GM19452 (cell line): ENCODE measurements around the gene PPARD.
A peak's percentile ranks its signal among the peaks of the same experiment; 100 is the strongest.

ENCODE experiments used
- ATAC-seq: cut with Tn5 transposase; IDR thresholded peaks from one replicate; pipeline ENCODE4 v1.9.1; 2021; ENCODE audit not compliant: unreplicated experiment

PPARD gene

DNA sequence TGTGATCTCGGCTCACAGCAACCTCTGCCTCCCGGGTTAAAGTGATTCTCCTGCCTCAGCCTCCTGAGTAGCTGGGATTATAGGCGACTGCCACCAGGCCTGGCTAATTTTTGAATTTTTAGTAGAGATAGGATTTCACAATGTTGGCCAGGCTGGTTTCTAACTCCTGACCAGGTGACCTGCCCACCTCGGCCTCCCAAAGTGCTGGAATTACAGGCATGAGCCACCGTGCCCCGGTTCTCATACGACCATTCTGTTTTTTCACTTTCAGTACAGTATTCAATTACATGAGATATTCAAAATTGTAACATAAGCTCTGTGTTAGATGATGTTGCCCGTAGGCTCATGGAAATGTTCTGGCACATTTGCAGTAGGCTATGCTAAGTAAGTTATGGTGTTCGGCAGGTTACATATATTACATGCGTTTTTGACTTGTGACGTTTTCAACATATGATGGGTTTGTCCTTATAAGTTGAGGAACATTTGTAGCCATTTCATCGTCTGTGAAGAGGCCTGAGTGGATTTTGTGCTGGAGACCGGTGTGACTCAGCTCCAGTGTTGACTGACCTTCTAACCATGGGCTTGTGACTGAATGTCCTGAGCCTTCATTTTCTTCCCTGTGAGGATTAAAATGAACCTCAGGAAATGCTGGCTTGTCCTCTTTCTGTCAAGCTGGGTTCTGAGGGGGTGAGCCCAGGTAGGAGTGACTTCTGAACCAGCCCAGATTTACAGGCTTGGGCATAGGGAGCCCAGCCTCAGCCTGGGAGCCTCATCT lies 12.2 kb downstream of the PPARD start:
- no peak for ATAC-seq

DNA sequence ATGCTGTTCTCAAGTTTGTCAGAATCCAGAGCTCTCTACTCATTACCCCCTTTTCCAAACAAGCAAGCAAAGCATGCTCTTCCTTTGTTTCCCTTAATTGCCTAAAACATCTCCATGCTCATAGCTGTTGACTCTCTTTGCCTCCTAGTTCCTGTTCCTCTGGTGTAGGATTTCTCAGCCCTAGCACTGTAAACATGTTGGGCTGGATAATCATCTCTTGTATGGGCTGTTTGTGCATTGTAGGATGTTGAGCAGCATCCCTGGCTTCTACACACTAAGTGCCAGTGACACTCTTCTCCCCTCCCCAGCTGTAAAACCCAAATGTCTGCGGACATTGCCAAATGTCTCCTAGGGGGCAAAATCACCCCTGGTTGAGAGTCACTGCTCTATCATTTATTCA lies 14.0 kb downstream of the PPARD start:
- no peak for ATAC-seq

GRCh38 chr6:35357677-35358076 lies 15.3 kb downstream of the PPARD start:
- ATAC-seq = no peak

DNA sequence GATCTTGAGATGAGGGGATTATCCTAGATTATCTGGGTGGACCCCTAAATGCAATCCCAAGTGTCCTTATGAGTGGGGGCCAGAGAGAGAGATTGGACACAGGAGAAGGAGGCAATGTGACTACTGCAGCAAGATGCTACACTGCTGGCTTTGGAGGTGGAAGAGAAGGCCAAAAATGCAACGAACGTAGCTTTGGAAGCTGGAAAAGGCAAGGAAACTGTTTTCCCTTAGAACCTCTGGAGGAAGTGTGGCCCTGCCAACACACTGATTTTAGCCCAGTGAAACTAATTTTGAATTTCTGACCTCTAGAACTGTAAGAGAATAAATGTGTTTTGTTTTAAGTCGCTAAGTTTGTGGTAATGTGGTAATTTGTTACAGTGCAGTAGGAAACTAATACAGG lies 15.7 kb downstream of the PPARD start:
- ATAC-seq = no peak

DNA sequence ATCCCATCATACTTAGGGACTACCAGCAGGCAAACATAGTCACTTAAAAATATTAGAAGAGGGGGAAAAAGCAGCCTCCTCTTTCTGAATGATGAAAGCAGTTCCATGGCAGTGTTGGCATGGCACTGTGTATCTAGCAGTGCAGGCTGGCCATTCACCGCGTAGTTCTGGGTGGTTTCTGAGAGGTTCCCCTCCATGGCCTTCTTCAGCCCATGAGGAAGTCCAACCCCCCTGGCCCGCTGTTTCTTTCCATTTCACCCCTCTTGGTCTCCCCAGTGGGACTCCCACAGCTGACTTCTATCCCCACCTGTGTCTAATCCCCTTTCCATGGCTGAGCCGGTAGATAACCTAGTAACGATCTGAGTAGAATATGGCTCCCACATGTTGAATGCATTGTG lies 17.0 kb downstream of the PPARD start:
- ATAC-seq = no peak

GRCh38 chr6:35359744-35360348 lies 17.5 kb downstream of the PPARD start:
- ATAC-seq = no peak

DNA sequence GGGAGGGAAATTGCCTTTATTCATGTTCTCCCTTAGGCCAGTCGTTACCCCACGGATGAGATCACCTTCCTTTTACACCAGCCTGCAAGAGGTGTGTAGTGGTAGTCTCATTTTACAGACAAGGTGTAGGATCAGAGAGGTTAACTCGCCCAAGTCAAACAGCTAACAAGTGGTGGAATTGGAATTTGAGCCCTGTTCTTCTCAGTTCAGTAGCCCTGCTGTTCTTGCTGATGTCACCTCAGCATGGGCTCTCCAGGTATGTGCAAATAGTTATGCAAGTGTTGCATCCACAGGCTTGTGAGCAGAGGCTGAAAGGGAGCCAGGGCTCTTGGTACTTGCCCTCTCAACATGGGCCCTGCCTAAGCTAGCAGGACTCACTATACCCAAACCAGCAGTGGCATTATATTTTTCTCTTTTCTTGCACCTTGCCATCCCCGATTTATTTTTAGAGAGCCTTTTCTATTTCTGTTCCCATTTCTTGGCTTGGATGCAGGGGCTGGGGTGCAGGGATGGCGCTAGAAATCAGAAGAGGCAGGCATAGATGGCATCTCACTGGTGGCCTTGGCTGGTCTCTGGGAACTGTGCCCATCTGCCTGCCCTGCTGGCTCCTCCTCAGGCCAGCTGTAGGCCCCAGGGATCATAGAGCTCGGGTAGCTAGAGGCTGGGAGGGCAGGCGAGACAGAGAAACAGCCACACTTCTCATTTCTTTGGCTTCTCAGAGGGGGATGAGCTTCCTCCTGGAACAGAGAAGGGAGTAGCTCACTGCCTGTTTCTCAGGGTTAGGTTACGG lies 18.2 kb downstream of the PPARD start:
- ATAC-seq = no peak

GRCh38 chr6:35362200-35362599 lies 19.8 kb downstream of the PPARD start:
- ATAC-seq = no peak

GRCh38 chr6:35363293-35363750 lies 21.0 kb downstream of the PPARD start:
- no peak for ATAC-seq

DNA sequence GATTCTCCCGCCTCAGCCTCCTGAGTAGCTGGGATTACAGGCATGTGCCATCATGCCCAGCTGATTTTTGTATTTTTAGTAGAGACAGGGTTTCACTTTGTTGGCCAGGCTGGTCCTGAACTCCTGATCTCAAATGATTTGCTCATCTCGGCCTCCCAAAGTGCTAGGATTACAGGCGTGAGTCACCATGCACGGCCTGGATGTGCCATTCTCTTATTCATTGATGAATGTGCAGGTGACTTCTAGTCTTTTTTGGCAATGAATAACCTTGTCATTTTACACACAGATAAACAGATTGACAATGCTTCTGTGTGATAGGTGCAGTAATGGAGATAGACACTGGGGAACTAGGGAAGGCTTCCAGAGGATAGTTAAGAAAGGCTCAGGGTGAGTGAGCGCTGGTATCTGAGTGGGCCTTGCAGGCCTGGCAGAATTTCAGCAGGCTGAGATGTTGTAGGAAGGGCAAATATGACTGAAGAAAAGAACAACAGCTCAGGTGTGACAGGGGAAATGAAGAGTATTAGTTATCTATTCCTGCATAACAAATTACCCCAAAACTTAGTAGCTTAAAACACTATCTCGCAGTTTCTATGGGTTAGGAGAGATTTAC lies 23.3 kb downstream of the PPARD start:
- ATAC-seq = no peak

GRCh38 chr6:35366204-35366596 lies 23.8 kb downstream of the PPARD start:
- ATAC-seq = no peak

DNA sequence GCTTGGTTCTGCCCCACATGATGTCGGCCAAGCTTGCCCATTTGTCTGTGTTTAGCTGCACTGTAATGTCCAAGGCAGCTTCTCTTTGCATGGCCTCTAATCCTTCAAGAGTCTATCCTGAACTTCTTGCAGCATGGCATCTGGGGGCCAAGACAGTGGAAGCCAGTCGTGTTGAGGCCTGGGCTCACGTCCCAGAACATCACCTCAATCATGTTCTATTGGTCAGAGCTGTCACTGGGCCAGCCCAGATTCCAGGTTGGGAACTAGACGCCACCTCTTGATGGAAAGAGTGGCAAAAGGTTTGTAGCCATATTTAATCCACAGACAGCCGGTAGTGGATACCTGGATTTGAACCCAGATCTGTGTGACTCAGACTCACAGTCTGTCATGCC lies 25.3 kb downstream of the PPARD start:
- ATAC-seq = no peak

GRCh38 chr6:35368038-35368887 lies 25.9 kb downstream of the PPARD start:
- no peak for ATAC-seq

- ATAC-seq = peak; percentile 62
Observed at GRCh38 chr6:35370124-35370741, 27.9 kb downstream of the PPARD start.

GRCh38 chr6:35370785-35371493 lies 28.6 kb downstream of the PPARD start:
- ATAC-seq = no peak

DNA sequence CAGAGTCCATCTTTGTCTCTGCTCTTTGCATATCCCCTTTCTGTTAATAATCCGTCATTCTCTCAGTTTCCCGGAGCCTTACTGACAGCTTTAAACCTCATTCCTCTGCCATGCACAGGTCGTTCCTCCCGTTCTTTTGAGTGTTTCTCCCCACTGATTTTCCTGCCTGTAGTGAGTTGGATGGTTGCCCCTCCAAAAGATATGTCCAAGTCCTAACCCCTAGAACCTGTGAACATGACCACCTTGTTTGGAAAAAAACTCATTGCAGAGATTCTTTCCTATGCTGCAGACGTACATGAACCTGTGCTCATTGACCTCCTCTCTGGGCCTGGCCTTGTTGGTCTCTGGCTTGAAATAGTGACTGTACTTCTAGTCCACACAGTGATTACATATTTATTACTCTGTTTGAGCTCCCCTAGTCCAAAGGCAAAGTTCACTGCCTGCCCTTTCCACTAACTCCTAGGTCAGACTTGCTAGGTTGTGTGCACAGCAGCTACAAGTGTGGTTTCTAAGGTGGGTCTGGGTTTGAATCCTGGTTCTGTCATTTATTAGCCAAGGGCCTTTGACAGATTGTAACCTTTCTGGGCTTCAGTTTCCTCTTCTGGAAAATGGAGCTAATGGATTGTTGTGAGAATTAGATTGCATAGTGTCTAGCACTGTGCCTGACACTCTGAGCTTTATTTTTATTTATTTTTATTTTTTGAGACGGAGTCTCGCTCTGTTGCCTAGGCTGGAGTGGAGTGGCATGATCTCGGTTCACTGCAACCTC lies 29.3 kb downstream of the PPARD start:
- ATAC-seq = no peak

DNA sequence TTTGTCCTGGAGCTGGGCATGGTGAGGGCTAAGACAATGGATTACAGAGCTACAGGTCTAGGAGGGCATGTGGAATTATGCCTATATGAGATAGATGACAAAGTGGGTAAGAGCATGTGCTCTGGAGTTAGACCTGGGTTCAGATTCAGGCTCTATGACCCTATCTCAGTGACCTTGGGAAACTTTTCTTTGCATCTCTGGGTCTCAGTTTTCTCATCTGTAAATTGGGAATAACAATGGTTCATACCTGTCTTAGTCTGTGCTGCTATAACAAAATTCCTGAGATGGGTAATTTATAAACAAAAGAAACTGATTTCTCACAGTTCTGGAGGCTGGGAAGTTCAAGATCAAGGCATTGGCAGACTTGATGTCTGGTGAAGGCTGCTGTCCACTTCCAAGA lies 30.3 kb downstream of the PPARD start:
- no peak for ATAC-seq

DNA sequence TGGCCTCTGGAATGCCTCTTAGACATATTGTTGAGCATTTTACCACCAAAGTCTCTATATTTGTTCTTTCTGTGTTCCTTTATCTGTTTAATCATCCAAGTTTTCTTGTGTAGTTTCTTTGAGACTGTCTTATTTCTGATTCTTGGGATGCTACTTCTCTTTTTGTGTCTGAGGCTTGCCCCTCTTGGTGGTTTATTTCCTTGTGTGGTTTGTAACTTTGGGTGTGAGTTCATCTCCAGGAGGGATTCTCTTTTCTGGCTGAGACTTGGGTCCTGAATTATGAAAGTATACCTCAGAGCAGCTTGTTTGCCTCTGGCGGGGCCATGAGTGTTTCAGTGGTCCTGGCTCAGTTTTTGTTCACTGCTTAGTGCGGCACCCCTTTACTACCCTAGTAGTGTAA lies 33.9 kb downstream of the PPARD start:
- ATAC-seq = no peak

DNA sequence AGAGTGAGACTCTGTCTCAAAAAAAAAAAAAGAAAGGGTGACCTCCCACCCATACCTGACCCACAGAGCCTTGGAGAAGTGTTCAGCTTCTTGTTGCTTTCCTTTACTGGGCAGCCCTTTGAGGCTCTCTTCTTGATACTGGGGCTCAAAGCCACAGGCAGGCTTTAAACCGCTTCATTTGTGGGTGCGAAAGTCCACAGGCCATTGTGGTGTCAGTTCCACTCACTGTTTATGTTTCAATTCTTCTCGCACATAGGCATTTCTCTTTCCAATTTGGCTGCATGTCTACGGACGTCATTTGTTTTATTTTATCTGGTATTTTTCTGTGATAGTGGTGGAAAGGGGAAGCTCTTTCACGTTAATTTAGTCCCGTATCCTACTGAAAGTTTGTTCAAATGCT lies 34.6 kb downstream of the PPARD start:
- ATAC-seq = no peak
